GM23338 (cell line): ENCODE data around the gene CARD9. TPM values are rescaled to one million over a fixed set of nuclear protein-coding genes. Genes with fewer than 3 reads are reported as not detected.

Experiments used
- ATAC-seq: fragments of 200-7000 bp; cut with Tn5 transposase; 3 replicates; pipeline ENCODE4 v1.9.1; 2020
- DNase-seq: peaks from one replicate; pipeline ENCODE4 v3.0.0-alpha.2; 2015; ENCODE audit warnings: low spot score
- H2AFZ ChIP-seq: fragments of 200-600 bp; sonication (generic); 2 replicates; pipeline ENCODE4 v1.8.0; 2016; ENCODE audit warnings: antibody characterized with exemption, mild to moderate bottlenecking, moderate library complexity
- H3F3A ChIP-seq: fragments of 200-600 bp; sonication (generic); replicated peaks from 2 replicates; pipeline ENCODE4 v1.8.0; 2017; ENCODE audit warnings: antibody characterized with exemption, mixed run types, low read depth
- H3K27ac ChIP-seq: fragments of 200-600 bp; sonication (generic); 2 replicates; pipeline ENCODE4 v1.6.1; 2016; ENCODE audit warnings: low read depth
- H3K27me3 ChIP-seq: fragments of 200-600 bp; sonication (generic); 2 replicates; pipeline ENCODE4 v1.8.0; 2016; ENCODE audit warnings: mild to moderate bottlenecking, mixed run types, moderate library complexity; ENCODE audit not compliant: insufficient read depth
- H3K36me3 ChIP-seq: fragments of 200-600 bp; sonication (generic); 2 replicates; pipeline ENCODE4 v1.8.0; 2016; ENCODE audit warnings: mild to moderate bottlenecking; ENCODE audit not compliant: insufficient read depth
- H3K4me1 ChIP-seq: fragments of 200-600 bp; sonication (generic); 2 replicates; pipeline ENCODE4 v1.8.0; 2016; ENCODE audit warnings: mild to moderate bottlenecking, moderate library complexity; ENCODE audit not compliant: insufficient read depth
- H3K4me2 ChIP-seq: fragments of 200-600 bp; sonication (generic); 2 replicates; pipeline ENCODE4 v1.7.1; 2017; ENCODE audit warnings: mixed run types
- H3K4me3 ChIP-seq: fragments of 200-600 bp; sonication (generic); 2 replicates; pipeline ENCODE4 v1.6.1; 2016; ENCODE audit warnings: mixed run types
- H3K79me2 ChIP-seq: fragments of 200-600 bp; sonication (generic); replicated peaks from 2 replicates; pipeline ENCODE4 v1.8.0; 2017; ENCODE audit warnings: mild to moderate bottlenecking; ENCODE audit not compliant: insufficient read depth
- H3K9me2 ChIP-seq: fragments of 200-600 bp; sonication (generic); 2 replicates; pipeline ENCODE4 v1.8.0; 2017; ENCODE audit not compliant: insufficient read depth
- H4K20me1 ChIP-seq: fragments of 200-600 bp; sonication (generic); replicated peaks from 2 replicates; pipeline ENCODE4 v1.8.0; 2017; ENCODE audit warnings: mild to moderate bottlenecking; ENCODE audit not compliant: insufficient read depth
- H3K27ac Mint-ChIP-seq: 2 replicates; pipeline ENCODE4 v1.8.0; 2020; ENCODE audit warnings: inconsistent platforms, mild to moderate bottlenecking, moderate library complexity, mixed read lengths
- H3K27me3 Mint-ChIP-seq: 3 replicates; pipeline ENCODE4 v1.8.0; 2022; ENCODE audit warnings: low read depth, mild to moderate bottlenecking, moderate library complexity, mixed read lengths, inconsistent platforms; ENCODE audit not compliant: insufficient read depth, poor library complexity
- H3K36me3 Mint-ChIP-seq: 3 replicates; pipeline ENCODE4 v1.8.0; 2021; ENCODE audit warnings: low read depth, mild to moderate bottlenecking, inconsistent platforms, moderate library complexity, mixed read lengths
- H3K4me1 Mint-ChIP-seq: 3 replicates; pipeline ENCODE4 v1.8.0; 2020; ENCODE audit warnings: mild to moderate bottlenecking, inconsistent platforms, mixed read lengths
- H3K4me3 Mint-ChIP-seq: 3 replicates; pipeline ENCODE4 v1.8.0; 2021; ENCODE audit warnings: moderate library complexity, mild to moderate bottlenecking, inconsistent platforms, mixed read lengths
- H3K9me3 Mint-ChIP-seq: 3 replicates; pipeline ENCODE4 v1.8.0; 2020; ENCODE audit warnings: moderate library complexity, mild to moderate bottlenecking, inconsistent platforms, mixed read lengths
- CTCF ChIP-seq, 2 experiments: fragments of 200-600 bp in 1 of 2; sonication (generic) in 1 of 2; conservative IDR thresholded peaks; 2 replicates each; pipeline versions ENCODE4 v1.5.1 to v1.6.1; 2016 to 2017; ENCODE audit warnings: antibody characterized with exemption in 2 of 2, low read depth in 2 of 2, mild to moderate bottlenecking in 2 of 2, moderate library complexity in 1 of 2
- ETS1 ChIP-seq: IDR thresholded peaks from 2 replicates; pipeline ENCODE4 v1.6.1; 2016; ENCODE audit warnings: antibody characterized with exemption
- EZH2 ChIP-seq: fragments of 200-600 bp; sonication (generic); IDR thresholded peaks from one replicate; pipeline ENCODE4 v1.8.0; 2017; ENCODE audit warnings: antibody characterized with exemption, mild to moderate bottlenecking, low read depth; ENCODE audit not compliant: unreplicated experiment
- EZH2phosphoT487 ChIP-seq: fragments of 200-600 bp; sonication (generic); IDR thresholded peaks from one replicate; pipeline ENCODE4 v1.8.1; 2018; ENCODE audit warnings: antibody characterized with exemption; ENCODE audit not compliant: unreplicated experiment
- JUNB ChIP-seq: IDR thresholded peaks from one replicate; pipeline ENCODE4 v1.6.1; 2016; ENCODE audit warnings: antibody characterized with exemption; ENCODE audit not compliant: unreplicated experiment
- REST ChIP-seq: IDR thresholded peaks from one replicate; pipeline ENCODE4 v1.6.1; 2018; ENCODE audit warnings: antibody characterized with exemption; ENCODE audit not compliant: unreplicated experiment
- ZNF114 ChIP-seq: fragments of 250-450 bp; sonication (Bioruptor Pico); IDR thresholded peaks from 2 replicates; pipeline ENCODE4 v1.5.0; 2020; ENCODE audit warnings: mild to moderate bottlenecking, moderate library complexity
- ZNF331 ChIP-seq: fragments of 250-450 bp; sonication (Bioruptor Pico); IDR thresholded peaks from 2 replicates; pipeline ENCODE4 v1.5.0; 2020; ENCODE audit warnings: low read depth, mild to moderate bottlenecking, moderate library complexity
- polyA plus RNA-seq: library from polyadenylated mRNA; unstranded; fragments of >200 nt; fragmentation: Nextera tagmentation; extraction: Ambion mirVana; gene quantifications from 2 replicates; pipeline ENCODE4 v1.2.1, GENCODE V29; 2016
- total RNA-seq: library from RNA; depleted of rRNA; stranded (reverse); fragments of >200 nt; shearing (Covaris generic); gene quantifications from 2 replicates; pipeline ENCODE4 v1.2.3, GENCODE V29; 2014

The CARD9 gene
- total and polyA plus RNA-seq, 2 experiments from 2014 or later: 0.49 to 0.63 TPM

GRCh38 chr9:136405481-136405880, 32.0 kb upstream of the CARD9 start:
- H3K36me3 Mint-ChIP-seq: peaks cover 69% of the 10 kb centered on the region

GRCh38 chr9:136404801-136405136, 31.3 kb upstream of the CARD9 start:
- ATAC-seq: no peak
- DNase-seq: no peak
- peaks cover 14% of the 10 kb centered on the region for H3K4me1 Mint-ChIP-seq
- TF ChIP-seq ETS1 (no peak), EZH2phosphoT487 (no peak), ZNF331 (CRISPR knock-in tag) (no peak), JUNB (no peak), EZH2 (no peak), ZNF114 (no peak), CTCF (conservative IDR thresholded peaks at IDR 0.05; ENCODE audit: low read depth in 2 of 2) (no peak)
- peaks cover 19% of the 10 kb centered on the region for H3K27me3 Mint-ChIP-seq
- Histone ChIP-seq H3K36me3 (peaks cover 25% of the 10 kb centered on the region), H2AFZ (no peak overlapping the region), H3K4me2 (no peak overlapping the region), H3K4me3 (no peak overlapping the region), H3F3A (peaks cover 27% of the 10 kb centered on the region), H3K27ac (no peak overlapping the region), H3K27me3 (no peaks in the 10 kb centered on the region), H3K9me2 (no peaks in the 10 kb centered on the region), H3K4me1 (peaks cover 10% of the 10 kb centered on the region; the same call in 1 of the 2 replicates), H4K20me1 (peaks cover 8% of the 10 kb centered on the region), H3K79me2 (peaks cover 22% of the 10 kb centered on the region)
- H3K9me3 Mint-ChIP-seq: no peaks in the 10 kb centered on the region; the same call in 2 of the 3 replicates
- H3K27ac Mint-ChIP-seq: no peak overlapping the region
- H3K36me3 Mint-ChIP-seq: peaks cover 69% of the 10 kb centered on the region
- H3K4me3 Mint-ChIP-seq: no peak overlapping the region

More at GRCh38 chr9:136405481-136405880, 32.0 kb upstream of the CARD9 start:
- H3K27ac Mint-ChIP-seq: no peak overlapping the region
- H3K4me3 Mint-ChIP-seq: no peak overlapping the region
- peaks cover 25% of the 10 kb centered on the region for H3K79me2 ChIP-seq
- peaks cover 14% of the 10 kb centered on the region for H3K4me1 Mint-ChIP-seq
- ATAC-seq (no peak), DNase-seq (no peak)
- H3K9me2 ChIP-seq: no peaks in the 10 kb centered on the region
- no peak overlapping the region for H3K4me3 ChIP-seq
- peaks cover 27% of the 10 kb centered on the region for H3F3A ChIP-seq
- no peak for TF ChIP-seq REST
- peaks cover 21% of the 10 kb centered on the region for H3K27me3 Mint-ChIP-seq
- H3K9me3 Mint-ChIP-seq: no peaks in the 10 kb centered on the region; the same call in 2 of the 3 replicates
- no peak overlapping the region for H3K4me2 ChIP-seq
- H2AFZ ChIP-seq: no peak overlapping the region
- H3K27me3 ChIP-seq: no peaks in the 10 kb centered on the region
- peaks cover 25% of the 10 kb centered on the region for H3K36me3 ChIP-seq
- peaks cover 10% of the 10 kb centered on the region; the same call in 1 of the 2 replicates for H3K4me1 ChIP-seq
- H3K27ac ChIP-seq: peak overlapping the region; percentile 32; the same call in 1 of the 2 replicates
- peaks cover 8% of the 10 kb centered on the region for H4K20me1 ChIP-seq
